PC-3 (cell line): Measurements from ENCODE around the gene ZNF318. TPM values are rescaled to one million over a fixed set of nuclear protein-coding genes. Genes with fewer than 3 reads are reported as not detected.

Experiments used
- ATAC-seq: fragments of 200-7000 bp; cut with Tn5 transposase; 2 replicates; pipeline ENCODE4 v1.9.1; 2020; ENCODE audit warnings: mild to moderate bottlenecking, moderate library complexity
- BruUV-seq: library from RNA; stranded (reverse); fragments of 400-500 nt; replicated peaks from 2 replicates; lab custom pipeline; 2021; lab: Mats Ljungman, UMichigan
- CTCF ChIA-PET: fragments of 300-600 bp; sonication (Branson Sonifier 250); formaldehyde crosslinking; loops from one replicate; lab custom pipeline; 2022; ENCODE audit warnings: antibody characterized with exemption; lab: Charles Lee
- POLR2A ChIA-PET: fragments of 300-600 bp; sonication (Branson Sonifier 250); formaldehyde crosslinking; loops from one replicate; lab custom pipeline; 2022; ENCODE audit warnings: antibody characterized with exemption; ENCODE audit not compliant: unreplicated experiment; lab: Charles Lee
- DNase-seq: peaks from one replicate; pipeline ENCODE4 v3.0.0-alpha.2; 2015
- H2AFZ ChIP-seq: fragments of 300-600 bp; sonication (generic); 2 replicates; pipeline ENCODE4 v1.6.0; 2016; ENCODE audit warnings: antibody characterized with exemption, low read length
- H3F3A ChIP-seq: fragments of 300-600 bp; sonication (generic); one replicate; pipeline ENCODE4 v1.6.0; 2017; ENCODE audit warnings: antibody characterized with exemption, low read length, control low read depth, mild to moderate bottlenecking; ENCODE audit not compliant: unreplicated experiment
- H3K27ac ChIP-seq: fragments of 300-600 bp; sonication (generic); 2 replicates; pipeline ENCODE4 v1.5.1; 2016; ENCODE audit warnings: mild to moderate bottlenecking, low read length
- H3K27me3 ChIP-seq: fragments of 300-600 bp; sonication (generic); 2 replicates; pipeline ENCODE4 v1.6.1; 2016; ENCODE audit warnings: low read length, mixed read lengths
- H3K36me3 ChIP-seq: fragments of 300-600 bp; sonication (generic); 2 replicates; pipeline ENCODE4 v1.6.1; 2016; ENCODE audit warnings: low read depth, mixed run types, low read length, mixed read lengths
- H3K4me1 ChIP-seq: fragments of 300-600 bp; sonication (generic); 2 replicates; pipeline ENCODE4 v1.5.1; 2016; ENCODE audit warnings: low read length; ENCODE audit not compliant: insufficient read depth
- H3K4me2 ChIP-seq: fragments of 300-600 bp; sonication (generic); 2 replicates; pipeline ENCODE4 v1.6.0; 2016; ENCODE audit warnings: low read length
- H3K4me3 ChIP-seq: fragments of 300-600 bp; sonication (generic); 2 replicates; pipeline ENCODE4 v1.5.1; 2016; ENCODE audit warnings: mild to moderate bottlenecking, low read length, mixed read lengths
- H3K79me2 ChIP-seq: fragments of 300-600 bp; sonication (generic); 2 replicates; pipeline ENCODE4 v1.6.1; 2017; ENCODE audit warnings: low read length, mixed read lengths
- H3K9ac ChIP-seq: fragments of 300-600 bp; sonication (generic); 2 replicates; pipeline ENCODE4 v1.6.0; 2016; ENCODE audit warnings: mild to moderate bottlenecking, low read length
- H3K9me2 ChIP-seq: fragments of 300-600 bp; sonication (generic); replicated peaks from 2 replicates; pipeline ENCODE4 v1.6.1; 2016; ENCODE audit warnings: mixed run types, low read length, mixed read lengths
- H3K9me3 ChIP-seq: fragments of 300-600 bp; sonication (generic); 2 replicates; pipeline ENCODE4 v1.6.1; 2016; ENCODE audit warnings: low read length, mixed read lengths
- H4K20me1 ChIP-seq: fragments of 300-600 bp; sonication (generic); 2 replicates; pipeline ENCODE4 v1.6.1; 2016; ENCODE audit warnings: low read length, mixed read lengths
- CTCF ChIP-seq: fragments of 300-600 bp; sonication (generic); conservative IDR thresholded peaks from 2 replicates; pipeline ENCODE4 v1.5.1; 2017; ENCODE audit warnings: antibody characterized with exemption, low read depth, mild to moderate bottlenecking, low read length
- EZH2 ChIP-seq: fragments of 300-600 bp; sonication (generic); IDR thresholded peaks from one replicate; pipeline ENCODE4 v1.6.1; 2017; ENCODE audit warnings: antibody characterized with exemption, mild to moderate bottlenecking, low read length; ENCODE audit not compliant: unreplicated experiment
- EZH2phosphoT487 ChIP-seq: fragments of 300-600 bp; sonication (generic); IDR thresholded peaks from 2 replicates; pipeline ENCODE4 v1.6.1; 2018; ENCODE audit warnings: mild to moderate bottlenecking, antibody characterized with exemption, low read length, borderline replicate concordance
- intact Hi-C: fragments of 100-400 bp; cut with micrococcal nuclease; formaldehyde crosslinking; loops from 2 replicates; pipeline ENCODE4 v1.9.0; 2023
- total RNA-seq: library from RNA; depleted of rRNA; stranded (reverse); fragments of >200 nt; gene quantifications from 2 replicates; pipeline ENCODE4 v1.2.3, GENCODE V29; 2014

ZNF318 gene
- total RNA-seq, 1 experiment from 2014 or later: 8.2 TPM

GRCh38 chr6:43313813-43314212, 55.6 kb downstream of the ZNF318 start:
- ChIA-PET POLR2A (no interaction called here), CTCF (no interaction called here)
- DNase-seq: no peak
- H3K9me3 ChIP-seq: no peaks in the 10 kb centered on the region
- no peak overlapping the region for H3K27ac ChIP-seq
- H2AFZ ChIP-seq: no peak overlapping the region
- H3K4me1 ChIP-seq: peaks cover 4% of the 10 kb centered on the region; the same call in 1 of the 2 replicates
- H3F3A ChIP-seq: no peaks in the 10 kb centered on the region
- no peak overlapping the region for H3K4me3 ChIP-seq
- no peak for ATAC-seq
- no peak overlapping the region for H3K9ac ChIP-seq
- H3K79me2 ChIP-seq: no peaks in the 10 kb centered on the region
- H3K27me3 ChIP-seq: no peaks in the 10 kb centered on the region
- H3K9me2 ChIP-seq: no peaks in the 10 kb centered on the region
- TF ChIP-seq EZH2 (no peak), CTCF (no peak), EZH2phosphoT487 (no peak)
- H4K20me1 ChIP-seq: no peaks in the 10 kb centered on the region
- no peaks in the 10 kb centered on the region for H3K36me3 ChIP-seq
- BruUV-seq: no TSS peak
- intact Hi-C loops: no loop called here
- no peak overlapping the region for H3K4me2 ChIP-seq

GRCh38 chr6:43311666-43312065, 57.8 kb downstream of the ZNF318 start:
- no TSS peak for BruUV-seq
- Histone ChIP-seq H3K4me2 (no peak overlapping the region), H3F3A (no peaks in the 10 kb centered on the region), H2AFZ (no peak overlapping the region), H3K9me3 (no peaks in the 10 kb centered on the region), H3K36me3 (no peaks in the 10 kb centered on the region), H3K4me1 (peaks cover 10% of the 10 kb centered on the region; the same call in 1 of the 2 replicates), H3K27me3 (no peaks in the 10 kb centered on the region), H4K20me1 (no peaks in the 10 kb centered on the region), H3K27ac (no peak overlapping the region), H3K9me2 (no peaks in the 10 kb centered on the region), H3K79me2 (no peaks in the 10 kb centered on the region), H3K9ac (no peak overlapping the region), H3K4me3 (no peak overlapping the region)
- ChIA-PET CTCF (interaction anchor here (0.6 kb wide), 2 partner anchors 16 to 66 kb away, joined by 3 to 4 read pairs; no protein-coding TSS in a partner anchor), POLR2A (interaction anchor here (0.6 to 0.7 kb wide), 2 partner anchors 297 to 709 kb away, joined by 9 to 15 read pairs; partner anchors contain the start of gene KLHDC3)
- DNase-seq: no peak
- ATAC-seq: no peak
- TF ChIP-seq EZH2 (no peak), EZH2phosphoT487 (no peak), CTCF (no peak)
- intact Hi-C loops: no loop called here

- ChIA-PET CTCF (no interaction called here), POLR2A (no interaction called here)
- no TSS peak for BruUV-seq
- Histone ChIP-seq H3K79me2 (no peaks in the 10 kb centered on the region), H3K27ac (no peak overlapping the region), H3K9me3 (no peaks in the 10 kb centered on the region), H3K4me3 (no peak overlapping the region), H2AFZ (no peak overlapping the region), H3K36me3 (no peaks in the 10 kb centered on the region), H3F3A (no peaks in the 10 kb centered on the region), H3K4me2 (no peak overlapping the region), H3K27me3 (no peaks in the 10 kb centered on the region), H3K9me2 (no peaks in the 10 kb centered on the region), H3K4me1 (peaks cover 10% of the 10 kb centered on the region; the same call in 1 of the 2 replicates), H3K9ac (no peak overlapping the region), H4K20me1 (no peaks in the 10 kb centered on the region)
- intact Hi-C loops: no loop called here
- TF ChIP-seq EZH2: no peak
- peak; percentile 15 for DNase-seq
- no peak for ATAC-seq
These were observed 58.8 kb downstream of the ZNF318 start for GRCh38 chr6:43310624-43311023.
